ENCODE results near the gene RPP14.
A peak's percentile ranks its signal among the peaks of the same experiment; 100 is the strongest.
"Not testable (repeated sequence)": the region's sequence is repeated elsewhere in the genome, so short reads cannot be mapped to it uniquely, and the experiment has no call there.

The RPP14 gene

DNA sequence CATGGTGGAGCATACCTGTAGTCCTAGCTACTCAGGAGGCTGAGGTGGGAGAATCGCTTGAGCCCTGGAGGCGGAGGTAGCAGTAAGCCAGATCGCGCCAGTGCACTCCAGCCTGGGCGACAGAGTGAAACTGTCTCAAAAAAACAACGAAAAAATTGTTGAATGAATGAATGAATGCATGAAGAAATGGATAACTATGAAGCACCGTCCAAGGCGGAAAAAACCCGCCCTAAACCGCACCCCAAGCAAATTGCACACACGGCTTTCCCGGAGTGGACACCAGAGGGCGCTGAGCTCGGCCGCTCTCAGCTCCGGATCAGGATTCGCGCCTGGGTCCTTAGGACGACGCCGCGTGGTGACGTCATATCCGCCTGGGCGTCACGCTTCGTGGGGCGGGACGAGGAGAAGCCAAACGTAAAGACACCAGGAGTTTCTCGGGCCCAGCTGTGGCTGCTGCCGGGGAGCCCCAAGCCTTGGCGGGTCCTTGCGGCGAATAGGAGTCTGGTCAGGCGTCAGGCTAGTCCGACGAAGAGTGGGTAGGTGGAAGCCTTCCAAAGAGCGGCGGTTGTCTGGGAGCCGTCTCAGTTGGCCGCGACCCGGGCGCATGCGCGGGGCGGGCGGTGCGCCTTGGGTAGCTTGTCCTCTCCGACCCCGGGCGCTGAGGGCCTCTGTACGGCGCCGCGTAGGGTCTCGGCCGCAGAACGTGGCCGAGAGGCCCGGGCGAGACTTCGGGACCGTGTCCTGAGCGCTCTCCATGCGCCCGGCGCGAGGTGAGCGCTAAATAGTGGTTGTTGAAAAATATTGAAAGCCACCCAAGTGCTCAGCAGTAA, at the start of gene RPP14, which contains the start of gene HTD2:
Gene RPP14, plus strand, starts transcription at position 364 of the 830 bp plus-strand sequence. CDS start 4,085 bp downstream, outside the sequence.
Gene HTD2, plus strand, starts transcription at position 639 of the 830 bp plus-strand sequence. CDS start 11,094 bp downstream, outside the sequence.
- DNase-seq, result peak; percentile 73

DNA sequence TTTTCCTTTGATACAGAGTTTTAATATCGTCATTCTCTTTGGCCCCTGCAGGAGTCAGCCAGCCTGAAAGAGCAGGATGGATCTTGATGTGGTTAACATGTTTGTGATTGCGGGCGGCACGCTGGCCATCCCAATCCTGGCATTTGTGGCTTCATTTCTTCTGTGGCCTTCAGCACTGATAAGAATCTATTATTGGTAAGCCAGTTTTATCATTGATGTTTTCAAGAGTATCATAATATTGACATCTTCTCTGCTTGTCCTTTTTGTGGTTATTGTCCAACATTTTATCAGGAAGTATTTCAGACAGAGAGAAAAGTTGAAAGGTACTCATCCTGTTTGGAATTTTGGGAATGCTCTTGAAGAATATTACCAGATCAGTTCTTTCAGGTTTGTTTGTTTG, 49.5 kb upstream of the RPP14 start:
- DNase-seq, result no peak

DNA sequence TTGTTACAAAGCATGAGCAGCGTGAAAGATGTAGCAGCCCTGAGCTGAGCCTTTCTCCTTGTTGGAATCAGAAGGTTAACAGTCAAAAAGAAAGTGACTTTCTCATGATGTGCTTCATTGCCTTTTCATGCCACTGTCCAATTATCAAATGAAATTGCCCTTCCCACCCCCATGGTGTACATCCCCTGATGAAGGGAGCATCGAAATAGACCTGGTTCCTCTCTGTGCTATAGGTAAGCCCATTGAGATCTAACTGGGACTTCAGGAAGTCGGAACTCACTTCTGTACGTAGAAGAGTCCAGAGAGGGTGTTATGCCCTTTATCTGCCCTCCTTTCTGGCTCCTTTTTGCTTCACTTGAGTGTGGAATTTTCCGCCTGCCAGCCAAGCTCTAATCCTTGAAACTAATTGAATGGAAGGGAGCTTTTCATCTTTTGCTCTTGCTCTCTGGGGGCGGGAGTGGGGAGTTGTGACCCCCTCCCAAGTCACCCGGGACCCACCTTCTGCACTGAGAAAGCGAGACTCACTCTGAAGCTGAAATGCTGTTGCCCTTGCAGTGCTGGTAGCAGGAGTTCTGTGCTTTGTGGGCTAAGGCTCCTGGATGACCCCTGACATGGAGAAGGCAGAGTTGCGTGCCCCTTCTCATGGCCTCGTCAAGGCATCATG, 47.5 kb upstream of the RPP14 start:
- no peak for DNase-seq

DNA sequence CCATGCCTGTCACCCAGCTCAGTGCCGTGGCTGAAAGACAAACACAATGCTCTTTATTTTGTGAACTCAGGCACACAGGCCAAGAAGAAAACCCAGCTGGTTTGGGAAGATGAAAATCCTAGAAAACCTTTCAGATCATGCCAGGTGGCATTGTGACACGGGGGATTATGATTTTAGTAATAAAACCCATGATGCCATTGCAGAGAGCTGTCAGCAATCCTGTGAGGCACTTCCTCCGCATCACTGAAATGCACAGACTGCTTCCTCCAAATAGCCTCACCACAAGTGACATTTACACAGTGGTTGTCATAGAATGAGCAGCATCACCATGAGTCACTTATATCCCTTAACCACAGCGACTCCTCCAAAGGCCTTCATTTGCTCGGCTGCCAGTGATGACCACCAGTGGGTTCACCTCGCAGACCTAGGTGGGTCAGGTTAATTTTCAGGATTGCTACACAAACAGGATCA, 45.7 kb upstream of the RPP14 start:
- no peak for DNase-seq

DNA sequence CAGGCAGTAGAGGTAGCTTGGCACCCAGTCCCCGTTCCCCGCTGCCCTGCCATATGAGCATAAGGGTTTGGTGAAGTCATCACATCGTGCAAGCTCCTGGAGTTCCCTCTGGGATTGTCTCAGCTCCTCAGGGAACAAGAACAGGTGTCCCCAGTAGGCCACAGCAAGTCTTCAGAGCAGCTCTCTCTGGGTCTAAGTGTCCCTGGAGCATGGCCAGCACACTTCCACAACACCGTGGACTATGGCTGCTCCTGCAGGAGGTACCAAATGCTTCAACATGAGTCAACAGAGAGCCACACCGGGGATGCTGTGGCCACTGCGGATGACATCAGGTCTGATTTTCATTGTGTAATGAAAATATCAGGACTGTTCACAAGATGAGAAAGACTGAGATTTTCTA, 45.3 kb upstream of the RPP14 start:
- DNase-seq, result no peak

DNA sequence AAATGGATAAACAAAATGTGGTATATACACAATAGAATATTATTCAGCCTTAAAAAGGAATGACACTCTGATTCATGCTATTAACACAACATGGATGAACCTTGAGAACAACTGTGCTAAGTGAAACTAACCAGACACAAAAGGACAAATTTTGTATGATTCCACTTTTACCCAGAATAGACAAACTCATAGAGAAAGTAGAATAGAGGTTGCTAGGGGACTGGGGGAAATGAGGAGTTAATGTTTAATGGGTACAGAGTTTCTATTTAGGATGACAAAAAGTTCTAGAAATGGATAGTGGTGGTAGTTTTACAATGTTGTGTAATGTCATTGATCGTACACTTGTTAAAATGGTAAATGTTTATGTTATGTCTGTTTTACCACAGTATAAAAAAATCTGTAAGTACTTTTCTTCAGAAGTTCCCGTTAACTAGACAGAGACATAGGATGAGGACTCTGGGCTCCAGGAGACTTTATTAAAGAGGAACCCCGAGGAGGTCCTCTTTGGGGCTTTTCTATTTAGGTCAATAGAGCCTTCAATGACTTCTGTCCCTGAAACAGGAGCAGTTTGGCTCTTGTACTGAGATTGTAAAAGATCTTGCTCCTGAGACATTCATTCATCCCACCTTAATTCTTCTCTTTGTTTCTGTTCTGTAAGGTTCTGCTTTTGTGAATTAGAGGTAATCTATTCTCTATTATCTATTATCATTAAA, 43.9 kb upstream of the RPP14 start:
- DNase-seq, result no peak

DNA sequence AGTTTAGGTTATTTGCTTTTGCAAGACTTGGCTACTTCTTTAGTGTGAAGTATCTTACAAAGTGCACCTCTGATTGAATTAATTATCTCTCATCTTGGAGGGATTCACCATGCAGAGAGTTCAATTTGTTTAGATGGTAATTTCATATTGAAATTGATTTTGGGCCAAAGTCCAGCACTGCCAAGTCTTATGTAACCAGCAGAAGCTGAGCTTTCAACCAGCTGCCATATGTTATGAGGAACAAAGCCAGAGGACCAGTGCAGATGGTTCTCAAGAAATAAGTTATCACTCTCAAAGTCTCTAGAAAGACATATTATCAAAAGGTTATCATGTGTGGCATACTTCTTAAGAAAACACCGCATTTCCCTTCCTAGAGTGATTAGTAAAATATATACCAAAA, 39.5 kb upstream of the RPP14 start:
- no peak for DNase-seq

DNA sequence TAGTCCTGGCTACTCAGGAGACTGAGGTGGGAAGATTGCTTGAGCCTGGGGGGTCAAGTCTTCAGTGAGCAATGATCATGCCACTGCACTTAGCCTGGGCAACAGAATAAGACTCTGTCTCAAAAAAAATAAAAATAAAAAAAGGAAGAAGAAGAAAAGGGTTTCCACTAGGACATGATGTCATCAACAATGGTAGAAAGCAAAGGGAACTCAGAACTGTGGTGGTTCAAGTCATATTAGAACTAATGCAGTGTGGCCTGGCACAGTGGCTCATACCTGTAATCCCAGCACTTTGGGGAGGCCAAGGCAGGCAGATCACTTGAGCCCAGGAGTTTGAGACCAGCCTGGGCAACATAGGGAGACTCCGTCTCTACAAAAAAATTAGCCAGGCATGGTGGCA, 38.5 kb upstream of the RPP14 start:
- not testable (repeated sequence) for DNase-seq

DNA sequence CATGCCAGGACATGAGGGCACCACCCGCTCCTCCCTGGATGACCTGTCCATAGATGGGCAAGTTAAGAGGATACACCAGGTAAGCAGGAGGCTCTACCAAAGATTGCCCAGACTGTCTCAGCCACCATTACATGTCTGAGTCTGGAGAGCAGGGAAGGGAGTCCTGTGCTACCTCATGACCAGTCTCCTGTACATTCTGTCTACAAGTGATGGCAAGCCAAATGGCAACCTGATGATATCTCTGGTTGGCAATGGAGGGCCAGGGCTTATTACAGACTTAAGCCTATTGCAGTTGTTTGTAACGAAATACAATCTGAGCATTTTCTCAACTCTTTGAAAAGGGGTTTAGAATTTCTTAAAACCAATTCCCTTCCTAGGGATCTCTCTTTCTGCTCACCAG, 36.7 kb upstream of the RPP14 start:
- no peak for DNase-seq

DNA sequence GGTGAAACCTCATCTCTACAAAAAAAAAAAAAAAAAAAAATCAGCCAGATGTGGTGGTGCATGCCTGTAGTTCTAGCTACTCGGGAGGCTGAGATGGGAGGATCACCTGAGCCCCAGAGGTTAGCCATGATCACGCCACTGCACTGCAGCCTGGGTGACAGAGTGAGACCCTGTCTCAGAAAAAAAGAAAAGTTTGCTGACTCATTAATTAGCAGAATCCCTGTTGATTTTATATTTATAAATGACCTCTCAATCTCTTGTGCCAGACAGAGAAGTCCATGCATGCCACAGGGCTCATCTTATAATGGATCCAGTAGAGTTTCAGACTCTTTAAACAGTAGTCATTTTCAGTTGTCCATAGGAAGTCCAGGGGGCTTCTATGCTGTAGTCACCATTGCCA, 35.6 kb upstream of the RPP14 start:
- DNase-seq, result no peak

DNA sequence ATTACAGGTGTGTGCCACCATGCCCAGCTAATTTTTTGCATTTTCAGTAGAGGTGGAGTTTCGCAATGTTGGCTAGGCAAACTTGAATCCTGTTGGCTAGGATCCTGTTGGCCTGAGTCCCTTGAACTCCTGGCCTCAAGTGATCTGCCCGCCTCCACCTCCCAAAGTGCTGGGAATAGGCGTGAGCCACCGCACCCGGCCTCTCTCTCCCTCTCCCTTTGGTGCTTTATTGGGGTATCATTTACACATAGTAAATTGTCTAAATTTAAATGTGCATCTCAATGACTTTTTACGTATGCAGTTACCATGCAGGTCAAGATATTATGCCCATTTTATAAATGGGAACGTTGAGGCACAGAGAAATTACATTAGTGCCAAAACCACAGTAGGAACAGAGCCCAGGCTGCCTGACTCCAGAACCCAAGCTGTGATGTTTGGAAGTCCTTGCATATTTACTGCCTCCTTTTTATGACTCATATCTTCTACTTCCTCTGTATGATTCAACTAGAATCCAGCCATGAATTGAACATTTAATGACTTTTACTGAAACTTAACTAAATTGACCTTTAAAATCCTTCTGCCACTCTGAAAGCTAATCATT, 34.0 kb upstream of the RPP14 start:
- no peak for DNase-seq

DNA sequence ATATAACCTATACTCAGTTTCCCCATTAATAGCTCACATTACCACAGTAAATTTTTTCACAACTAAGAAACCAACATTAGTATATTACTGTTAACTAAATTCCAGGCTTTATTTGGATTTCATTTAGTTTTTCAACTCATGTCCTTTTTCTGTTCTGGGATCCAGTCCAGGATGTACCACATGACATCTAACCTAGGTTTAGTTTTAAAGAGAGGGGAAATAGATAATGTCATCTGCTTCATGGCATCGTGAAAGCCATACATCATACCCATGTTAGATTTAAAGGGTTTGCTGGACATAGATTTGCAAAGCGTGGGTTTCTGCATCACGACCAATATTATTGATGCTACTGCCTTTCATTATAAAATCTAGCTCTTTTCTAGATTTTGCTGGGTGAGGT, 33.2 kb upstream of the RPP14 start:
- DNase-seq, result no peak

DNA sequence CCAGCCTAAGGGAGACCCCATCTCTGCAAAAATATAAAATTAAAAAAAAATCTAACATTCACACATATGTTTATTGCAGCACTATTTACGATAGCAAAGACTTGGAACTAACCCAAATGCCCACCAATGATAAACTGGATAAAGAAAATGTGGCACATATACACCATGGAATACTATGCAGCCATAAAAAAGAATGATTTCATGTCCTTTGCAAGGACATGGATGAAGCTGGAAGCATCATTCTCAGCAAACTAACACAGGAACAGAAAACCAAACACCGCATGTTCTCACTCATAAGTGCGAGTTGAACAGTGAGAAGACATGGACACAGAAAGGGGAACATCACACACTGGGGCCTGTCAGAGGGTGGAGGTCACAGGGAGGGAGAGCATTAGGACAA, 32.7 kb upstream of the RPP14 start:
- DNase-seq, result not testable (repeated sequence)

DNA sequence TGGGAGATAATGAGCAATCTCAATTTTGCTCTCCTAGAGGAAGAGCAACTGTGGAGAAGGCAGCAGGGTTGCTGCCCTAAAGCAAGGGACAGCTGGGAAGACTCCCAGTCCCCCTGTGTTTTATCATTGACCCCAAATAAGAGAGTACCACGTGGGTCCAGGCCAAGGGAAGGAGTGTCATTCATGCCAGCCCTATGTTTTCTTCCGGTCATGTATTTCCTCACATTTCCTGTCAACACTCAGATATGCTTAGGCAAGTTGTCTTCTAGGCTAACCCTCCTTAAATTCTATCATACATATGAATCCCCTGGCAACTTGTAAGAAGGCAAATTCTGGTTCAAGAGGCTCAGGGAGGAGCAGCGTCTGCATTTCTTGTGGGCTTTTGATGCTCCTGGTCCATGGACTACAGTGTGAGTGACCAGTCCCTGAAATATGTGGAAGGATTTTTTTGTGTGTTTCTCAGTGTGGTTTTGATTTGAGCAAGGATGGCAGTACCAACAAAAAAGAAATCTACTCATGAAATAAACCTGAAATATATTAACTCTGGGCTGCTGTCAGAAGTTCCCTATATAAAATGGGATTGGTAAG, 31.9 kb upstream of the RPP14 start:
- no peak for DNase-seq

DNA sequence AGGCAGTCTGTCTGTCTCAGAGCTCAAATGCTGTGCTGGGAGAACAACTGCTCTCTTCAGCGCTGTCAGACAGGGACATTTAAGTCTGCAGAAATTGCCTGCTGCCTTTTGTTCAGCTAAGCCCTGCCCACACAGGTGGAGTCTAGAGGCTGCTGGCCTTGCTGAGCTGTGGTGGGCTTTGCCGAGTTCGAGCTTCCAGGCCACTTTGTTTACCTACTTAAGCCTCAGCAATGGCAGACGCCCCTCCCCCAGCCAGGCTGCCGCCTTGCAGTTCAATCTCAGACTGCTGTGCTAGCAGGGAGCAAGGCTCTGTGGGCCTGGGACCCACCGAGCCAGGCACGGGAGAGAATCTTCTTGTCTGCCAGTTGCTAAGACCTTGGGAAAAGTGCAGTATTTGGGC, 25.0 kb upstream of the RPP14 start:
- DNase-seq, result no peak

DNA sequence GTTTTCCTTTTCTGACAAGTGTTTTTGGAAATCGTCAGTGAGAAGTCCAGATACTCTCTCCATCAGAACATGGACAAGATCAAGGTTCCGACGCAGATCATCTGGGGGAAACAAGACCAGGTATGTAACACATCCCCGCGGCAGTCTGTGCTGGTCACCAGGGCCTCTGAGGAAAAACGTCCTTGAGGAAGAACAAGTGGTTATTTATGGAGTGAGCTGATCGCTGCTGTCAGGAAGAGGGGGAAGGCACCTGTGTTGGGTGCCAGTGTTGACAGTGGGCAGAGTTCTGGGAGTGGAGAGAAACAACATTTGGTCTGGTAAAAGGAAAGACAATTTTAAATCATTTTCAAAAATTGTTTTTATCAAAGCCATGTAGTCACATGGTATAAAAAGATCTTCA, 20.7 kb upstream of the RPP14 start:
- no peak for DNase-seq

DNA sequence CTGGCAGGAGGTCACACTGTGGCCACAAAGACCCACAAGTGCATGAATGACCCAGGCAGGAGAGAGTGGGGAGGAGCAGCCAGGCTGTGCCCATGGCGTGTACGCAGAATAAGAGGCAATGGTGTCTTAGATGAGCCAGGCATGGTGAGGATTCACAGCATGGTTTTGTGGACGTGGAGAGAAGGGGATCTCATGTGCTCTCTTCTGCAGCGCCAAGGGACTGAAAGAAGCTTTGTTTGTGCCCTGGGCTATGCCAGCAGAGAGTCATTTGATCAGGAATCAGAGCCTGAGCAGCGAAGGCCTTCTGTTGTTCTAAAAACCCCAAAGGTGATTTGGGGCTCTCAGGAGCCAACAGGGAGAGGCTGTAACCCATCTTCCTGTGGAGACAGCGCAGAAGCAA, 18.7 kb upstream of the RPP14 start:
- no peak for DNase-seq

DNA sequence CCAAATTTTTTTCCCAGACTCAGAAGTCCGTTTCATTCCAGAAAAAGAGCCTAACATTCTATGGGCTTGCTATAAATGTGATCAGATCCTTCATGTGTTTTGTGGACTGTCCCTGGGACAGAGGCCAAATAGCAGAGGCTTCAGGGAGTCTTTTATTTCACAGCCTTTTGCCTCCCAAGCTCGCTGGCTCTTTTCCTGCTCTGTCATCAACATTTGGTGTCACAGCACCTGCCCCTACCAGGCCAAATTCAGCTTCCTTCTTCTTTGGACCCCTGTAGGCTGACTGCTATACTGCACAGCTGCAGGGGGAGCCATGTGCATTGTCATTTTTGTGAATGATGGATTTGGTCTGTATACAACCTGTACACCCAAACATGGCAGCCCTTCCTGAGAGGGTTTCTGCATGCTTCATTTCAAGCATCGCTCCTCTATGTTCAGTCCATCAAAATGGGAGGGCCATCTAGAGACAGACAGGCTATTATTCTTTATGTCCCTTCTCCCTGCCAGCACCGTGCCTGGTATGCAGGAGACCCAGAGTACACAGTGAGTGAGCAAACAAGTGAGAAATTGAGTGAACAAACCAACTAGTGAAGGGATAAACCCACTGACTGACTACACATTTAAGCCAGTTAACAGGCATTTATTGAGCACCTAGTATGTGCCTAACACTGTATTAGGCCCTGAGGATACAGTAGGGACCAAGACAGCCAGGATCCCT, 17.9 kb upstream of the RPP14 start:
- no peak for DNase-seq

DNA sequence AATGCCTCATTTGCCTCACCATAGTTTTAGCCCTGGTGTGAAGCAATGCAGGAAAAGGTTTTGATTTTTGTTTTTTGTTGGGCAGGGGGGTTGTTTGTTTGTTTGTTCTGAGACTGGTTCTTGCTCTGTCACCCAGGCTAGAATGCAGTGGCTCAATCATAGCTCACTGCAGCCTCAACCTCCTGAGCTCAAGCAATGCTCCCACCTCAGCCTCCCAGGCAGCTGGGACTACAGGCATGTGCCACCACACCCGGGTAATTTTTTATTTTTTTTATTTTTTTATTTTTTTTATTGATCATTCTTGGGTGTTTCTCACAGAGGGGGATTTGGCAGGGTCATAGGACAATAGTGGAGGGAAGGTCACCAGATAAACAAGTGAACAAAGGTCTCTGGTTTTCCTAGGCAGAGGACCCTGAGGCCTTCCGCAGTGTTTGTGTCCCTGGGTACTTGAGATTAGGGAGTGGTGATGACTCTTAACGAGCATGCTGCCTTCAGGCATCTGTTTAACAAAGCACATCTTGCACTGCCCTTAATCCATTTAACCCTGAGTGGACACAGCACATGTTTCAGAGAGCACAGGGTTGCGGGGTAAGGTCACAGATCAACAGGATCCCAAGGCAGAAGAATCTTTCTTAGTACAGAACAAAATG, 17.0 kb upstream of the RPP14 start:
- DNase-seq, result not testable (repeated sequence)

DNA sequence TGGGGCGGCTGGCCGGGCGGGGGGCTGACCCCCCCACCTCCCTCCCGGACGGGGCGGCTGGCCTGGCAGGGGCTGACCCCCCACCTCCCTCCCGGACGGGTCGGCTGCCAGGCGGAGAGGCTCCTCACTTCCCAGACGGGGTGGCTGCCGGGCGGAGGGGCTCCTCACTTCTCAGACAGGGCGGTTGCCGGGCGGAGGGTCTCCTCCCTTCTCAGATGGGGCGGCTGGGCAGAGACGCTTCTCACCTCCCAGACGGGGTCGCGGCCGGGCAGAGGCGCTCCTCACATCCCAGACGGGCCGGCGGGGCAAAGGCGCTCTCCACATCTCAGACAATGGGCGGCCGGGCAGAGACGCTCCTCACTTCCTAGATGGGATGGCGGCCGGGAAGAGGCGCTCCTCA, 15.6 kb upstream of the RPP14 start:
- not testable (repeated sequence) for DNase-seq

DNA sequence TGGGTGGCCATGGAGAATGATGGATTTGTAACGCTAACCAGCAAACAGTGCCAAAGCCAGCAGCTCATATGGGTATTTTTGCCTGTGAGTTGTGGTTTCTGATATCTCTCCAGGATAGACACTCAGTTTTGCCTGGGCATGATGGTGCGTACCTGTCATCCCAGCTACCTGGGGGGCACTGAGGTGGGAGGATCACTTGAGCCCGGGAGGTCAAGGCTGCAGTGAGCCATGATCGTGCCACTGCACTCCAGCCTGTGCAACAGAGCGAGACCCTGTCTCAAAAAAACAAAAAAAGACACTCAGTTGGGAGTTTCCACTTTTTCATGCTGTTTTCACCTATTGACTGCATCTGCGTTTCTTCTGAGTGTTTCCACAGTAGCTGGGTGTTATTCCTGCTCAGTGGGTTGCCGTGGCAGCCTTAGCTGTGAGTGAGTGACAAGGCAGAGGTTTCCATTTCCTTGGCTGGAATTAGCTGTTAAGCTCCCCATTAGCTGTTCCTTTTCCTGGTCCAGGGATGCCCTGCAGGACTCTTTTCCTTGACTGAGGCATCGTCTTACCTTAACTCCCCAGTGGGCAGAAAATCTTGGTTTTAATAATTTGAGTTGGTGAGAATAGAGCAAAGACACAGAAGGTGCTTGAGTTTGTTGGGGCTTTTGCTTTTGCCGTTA, 14.2 kb upstream of the RPP14 start:
- DNase-seq, result no peak
